OCI-LY3 (cell line): ENCODE measurements around the gene AHNAK.

Source experiments
- H2AFZ ChIP-seq: fragments of 200-600, 300-600 bp; shearing (Covaris generic); 2 replicates; pipeline ENCODE4 v1.6.0; 2014; ENCODE audit warnings: antibody characterized with exemption, low read depth, low read length
- H3K27ac ChIP-seq: fragments of 200-600, 300-600 bp; sonication (generic); 2 replicates; pipeline ENCODE4 v1.5.1; 2014; ENCODE audit warnings: mild to moderate bottlenecking, low read length, moderate library complexity, mixed read lengths
- H3K27me3 ChIP-seq: fragments of 200-600, 300-600 bp; sonication (generic); 2 replicates; pipeline ENCODE4 v1.6.1; 2014; ENCODE audit warnings: low read depth, low read length, mixed read lengths
- H3K36me3 ChIP-seq: fragments of 200-600, 300-600 bp; sonication (generic); replicated peaks from 2 replicates; pipeline ENCODE3; 2014; ENCODE audit warnings: low read depth, low read length, mixed read lengths
- H3K4me1 ChIP-seq: fragments of 300-600, 200-600 bp; sonication (generic); 2 replicates; pipeline ENCODE4 v1.6.1; 2014; ENCODE audit warnings: low read length, mixed read lengths
- H3K4me2 ChIP-seq: fragments of 200-600, 300-600 bp; sonication (generic); 2 replicates; pipeline ENCODE4 v1.6.1; 2014; ENCODE audit warnings: low read length, mixed read lengths
- H3K4me3 ChIP-seq: fragments of 300-600, 200-600 bp; sonication (generic); 2 replicates; pipeline ENCODE4 v1.5.1; 2014; ENCODE audit warnings: antibody characterized with exemption, mild to moderate bottlenecking, low read length, moderate library complexity
- H3K79me2 ChIP-seq: fragments of 300-600, 200-600 bp; shearing (Covaris generic); 2 replicates; pipeline ENCODE4 v1.6.1; 2014; ENCODE audit warnings: mild to moderate bottlenecking, low read length, mixed read lengths
- H3K9ac ChIP-seq: fragments of 300-600, 200-600 bp; shearing (Covaris generic); 2 replicates; pipeline ENCODE4 v1.6.0; 2014; ENCODE audit warnings: mild to moderate bottlenecking, low read length, moderate library complexity
- H3K9me3 ChIP-seq: fragments of 200-600, 300-600 bp; shearing (Covaris generic); 2 replicates; pipeline ENCODE4 v1.6.1; 2014; ENCODE audit warnings: low read length, mixed read lengths; ENCODE audit not compliant: insufficient read depth
- H4K20me1 ChIP-seq: fragments of 200-600, 300-600 bp; sonication (generic); 2 replicates; pipeline ENCODE4 v1.6.1; 2016; ENCODE audit warnings: low read length, mixed read lengths; ENCODE audit not compliant: insufficient read depth
- CTCF ChIP-seq: fragments of 200-600, 300-600 bp; sonication (generic); IDR thresholded peaks from 2 replicates; pipeline ENCODE4 v1.5.1; 2014; ENCODE audit warnings: antibody characterized with exemption, low read length, low read depth
- EZH2phosphoT487 ChIP-seq: fragments of 200-600 bp; shearing (Covaris generic); IDR thresholded peaks from 2 replicates; pipeline ENCODE4 v1.6.1; 2018; ENCODE audit warnings: antibody characterized with exemption, mixed run types, low read depth

AHNAK gene

DNA sequence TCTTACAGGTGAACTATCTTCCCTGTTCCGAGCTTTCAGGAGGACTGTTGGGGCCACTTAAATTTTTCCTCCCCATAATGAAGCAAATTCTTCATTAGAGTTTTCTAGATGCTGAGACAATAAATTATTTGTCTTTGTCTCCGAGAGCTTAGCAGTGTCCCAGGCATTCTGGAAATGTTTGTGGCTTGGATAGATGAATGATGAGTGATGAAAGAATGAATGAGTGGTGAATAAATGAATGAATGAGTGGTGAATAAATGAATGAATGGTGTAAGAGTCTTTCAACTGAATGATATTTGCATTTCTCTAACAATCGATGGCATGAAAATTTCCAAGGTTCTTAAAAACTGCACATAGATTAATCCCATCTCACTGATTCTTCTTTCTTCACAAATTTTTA is 52.8 kb downstream of the AHNAK start:
- Histone ChIP-seq H3K4me2 (no peak overlapping the region), H3K79me2 (no peaks in the 10 kb centered on the region), H4K20me1 (no peaks in the 10 kb centered on the region), H3K4me1 (no peaks in the 10 kb centered on the region), H2AFZ (no peak overlapping the region), H3K36me3 (no peaks in the 10 kb centered on the region), H3K27me3 (no peaks in the 10 kb centered on the region), H3K27ac (no peak overlapping the region), H3K9me3 (no peaks in the 10 kb centered on the region), H3K9ac (no peak overlapping the region), H3K4me3 (no peak overlapping the region)
- no peak for TF ChIP-seq CTCF
- TF ChIP-seq EZH2phosphoT487, result no peak

- Histone ChIP-seq H3K27ac (no peak overlapping the region), H3K4me3 (no peak overlapping the region), H3K9ac (no peak overlapping the region), H3K9me3 (no peaks in the 10 kb centered on the region), H3K27me3 (no peaks in the 10 kb centered on the region), H2AFZ (no peak overlapping the region), H3K4me2 (no peak overlapping the region), H3K4me1 (no peaks in the 10 kb centered on the region), H3K79me2 (no peaks in the 10 kb centered on the region), H4K20me1 (no peaks in the 10 kb centered on the region), H3K36me3 (no peaks in the 10 kb centered on the region)
- no peak for TF ChIP-seq CTCF
- TF ChIP-seq EZH2phosphoT487, result no peak
Observed at GRCh38 chr11:62492586-62492985, 54.0 kb downstream of the AHNAK start.

DNA sequence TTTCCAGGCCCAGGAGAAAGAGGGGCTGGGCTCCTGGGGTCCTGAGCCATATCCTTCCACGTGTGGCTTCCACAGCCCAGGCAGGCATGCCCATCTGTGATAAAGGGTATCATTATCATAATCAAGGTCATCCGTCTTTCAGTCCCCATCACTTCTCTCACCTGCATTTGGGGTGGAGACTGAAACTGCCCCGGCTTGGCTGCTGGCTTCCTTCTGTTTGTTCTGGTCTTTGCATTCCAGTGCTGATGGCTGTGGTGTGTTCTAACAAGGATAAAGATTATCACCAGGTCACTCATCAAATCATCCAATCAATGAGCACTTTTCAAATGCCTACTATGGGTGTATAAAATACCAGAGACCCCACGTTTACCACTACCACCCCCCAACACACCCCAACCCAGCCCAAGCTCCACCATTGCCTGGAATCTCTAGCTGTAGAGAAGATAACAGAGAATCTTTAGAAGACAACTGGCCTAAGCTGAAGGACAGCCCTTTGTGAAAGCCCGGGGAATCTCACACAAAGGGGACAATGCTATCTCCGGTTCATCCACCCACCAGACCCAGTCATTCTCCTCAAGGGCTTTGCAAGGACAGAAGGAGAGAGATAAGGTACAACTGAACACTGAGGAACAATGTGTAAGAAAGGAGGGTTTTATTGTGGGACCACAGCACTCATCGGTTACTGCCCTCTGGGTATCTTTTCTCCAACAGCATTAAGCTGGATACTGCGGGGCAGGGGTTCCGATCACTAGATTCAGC is 54.9 kb downstream of the AHNAK start:
- Histone ChIP-seq H3K27me3 (no peaks in the 10 kb centered on the region), H3K9ac (no peak overlapping the region), H2AFZ (no peak overlapping the region), H3K4me3 (no peak overlapping the region), H3K9me3 (no peaks in the 10 kb centered on the region), H4K20me1 (no peaks in the 10 kb centered on the region), H3K4me1 (no peaks in the 10 kb centered on the region), H3K4me2 (no peak overlapping the region), H3K79me2 (no peaks in the 10 kb centered on the region), H3K36me3 (no peaks in the 10 kb centered on the region), H3K27ac (no peak overlapping the region)
- no peak for TF ChIP-seq EZH2phosphoT487
- no peak for TF ChIP-seq CTCF

GRCh38 chr11:62489204-62489603 is 57.4 kb downstream of the AHNAK start:
- Histone ChIP-seq H3K9me3 (no peaks in the 10 kb centered on the region), H3K4me2 (no peak overlapping the region), H3K27ac (no peak overlapping the region), H3K27me3 (no peaks in the 10 kb centered on the region), H3K79me2 (no peaks in the 10 kb centered on the region), H3K4me3 (no peak overlapping the region), H2AFZ (no peak overlapping the region), H4K20me1 (no peaks in the 10 kb centered on the region), H3K36me3 (no peaks in the 10 kb centered on the region), H3K9ac (no peak overlapping the region), H3K4me1 (no peaks in the 10 kb centered on the region)
- no peak for TF ChIP-seq EZH2phosphoT487
- TF ChIP-seq CTCF, result no peak
